C4-2B (cell line): ENCODE results near the gene SLC8A2.

Experiments
- ZFX ChIP-seq: fragments of 450-650 bp; IDR thresholded peaks from 2 replicates; pipeline ENCODE4 v1.6.1; 2017
- TF ChIP-seq, protein P1 (sequence below): fragments of 450-650 bp; conservative IDR thresholded peaks from 2 replicates; pipeline ENCODE4 v1.5.1; 2017; ENCODE audit warnings: mild to moderate bottlenecking

DNA sequence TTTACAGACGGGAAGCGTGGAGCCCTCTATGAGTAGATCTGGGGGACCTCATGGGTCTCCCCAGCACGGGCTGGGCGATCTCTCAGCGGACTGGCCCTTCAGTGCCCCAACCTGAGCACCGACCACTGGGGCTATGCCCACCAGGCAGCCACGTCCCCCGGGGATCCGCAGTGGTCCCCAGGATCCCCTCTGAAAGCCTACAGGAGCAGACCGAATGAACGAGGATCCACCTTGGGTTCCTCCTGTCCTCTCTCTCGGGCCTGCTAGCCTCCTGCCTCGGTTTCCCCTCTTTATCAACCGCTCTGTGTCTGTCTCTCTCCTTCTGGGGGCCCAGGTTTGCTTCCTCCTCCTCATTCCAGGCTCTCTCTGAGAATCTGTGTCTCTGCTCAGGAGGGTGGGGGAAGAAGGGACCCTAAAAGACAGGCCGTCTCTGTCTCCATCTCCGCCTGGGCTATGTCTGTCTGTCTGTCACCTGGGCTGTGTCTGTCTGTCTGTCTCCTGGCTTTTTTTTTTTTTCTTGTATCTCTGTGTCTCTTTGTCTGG, 50.4 kb downstream of the SLC8A2 start:
- TF ChIP-seq, protein P1, sequence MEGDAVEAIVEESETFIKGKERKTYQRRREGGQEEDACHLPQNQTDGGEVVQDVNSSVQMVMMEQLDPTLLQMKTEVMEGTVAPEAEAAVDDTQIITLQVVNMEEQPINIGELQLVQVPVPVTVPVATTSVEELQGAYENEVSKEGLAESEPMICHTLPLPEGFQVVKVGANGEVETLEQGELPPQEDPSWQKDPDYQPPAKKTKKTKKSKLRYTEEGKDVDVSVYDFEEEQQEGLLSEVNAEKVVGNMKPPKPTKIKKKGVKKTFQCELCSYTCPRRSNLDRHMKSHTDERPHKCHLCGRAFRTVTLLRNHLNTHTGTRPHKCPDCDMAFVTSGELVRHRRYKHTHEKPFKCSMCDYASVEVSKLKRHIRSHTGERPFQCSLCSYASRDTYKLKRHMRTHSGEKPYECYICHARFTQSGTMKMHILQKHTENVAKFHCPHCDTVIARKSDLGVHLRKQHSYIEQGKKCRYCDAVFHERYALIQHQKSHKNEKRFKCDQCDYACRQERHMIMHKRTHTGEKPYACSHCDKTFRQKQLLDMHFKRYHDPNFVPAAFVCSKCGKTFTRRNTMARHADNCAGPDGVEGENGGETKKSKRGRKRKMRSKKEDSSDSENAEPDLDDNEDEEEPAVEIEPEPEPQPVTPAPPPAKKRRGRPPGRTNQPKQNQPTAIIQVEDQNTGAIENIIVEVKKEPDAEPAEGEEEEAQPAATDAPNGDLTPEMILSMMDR: no peak
- TF ChIP-seq ZFX: no peak
